H9 (cell line): ENCODE data around the gene NAP1L1. TPM values are rescaled to one million over a fixed set of nuclear protein-coding genes. Genes with fewer than 3 reads are reported as not detected.

Experiments
- DNase-seq: peaks from one replicate; pipeline ENCODE4 v3.0.0-alpha.2; 2017
- H2AFZ ChIP-seq: one replicate; pipeline ENCODE4 v1.6.1; 2013; ENCODE audit warnings: mild to moderate bottlenecking, low read length, control low read depth, moderate library complexity
- H2AK5ac ChIP-seq: 2 replicates; pipeline ENCODE4 v1.6.1; 2013; ENCODE audit warnings: low read length, control low read depth, mixed read lengths; ENCODE audit not compliant: insufficient read length
- H2BK120ac ChIP-seq: one replicate; pipeline ENCODE4 v1.6.1; 2013; ENCODE audit warnings: low read depth, mild to moderate bottlenecking, low read length, control low read depth, inconsistent platforms; ENCODE audit not compliant: poor library complexity, severe bottlenecking
- H2BK12ac ChIP-seq: 2 replicates; pipeline ENCODE4 v1.6.1; 2013; ENCODE audit warnings: low read length, control low read depth, mixed read lengths, low read depth; ENCODE audit not compliant: insufficient read length
- H2BK15ac ChIP-seq: 2 replicates; pipeline ENCODE4 v1.6.1; 2013; ENCODE audit warnings: low read depth, low read length, control low read depth
- H2BK20ac ChIP-seq: one replicate; pipeline ENCODE4 v1.6.1; 2013; ENCODE audit warnings: low read depth, mild to moderate bottlenecking, low read length, control low read depth, inconsistent platforms; ENCODE audit not compliant: poor library complexity, severe bottlenecking
- H2BK5ac ChIP-seq: 2 replicates; pipeline ENCODE4 v1.6.1; 2013; ENCODE audit warnings: low read length, control low read depth, mixed read lengths; ENCODE audit not compliant: insufficient read length
- H3K14ac ChIP-seq: 2 replicates; pipeline ENCODE4 v1.6.1; 2013; ENCODE audit warnings: low read length, control low read depth; ENCODE audit not compliant: insufficient read depth
- H3K18ac ChIP-seq: 2 replicates; pipeline ENCODE4 v1.6.1; 2013; ENCODE audit warnings: low read depth, mild to moderate bottlenecking, mixed read lengths, low read length, control low read depth; ENCODE audit not compliant: insufficient read length
- H3K23ac ChIP-seq: 2 replicates; pipeline ENCODE4 v1.6.1; 2013; ENCODE audit warnings: low read length, control low read depth, mixed read lengths, low read depth; ENCODE audit not compliant: insufficient read length
- H3K23me2 ChIP-seq: 2 replicates; pipeline ENCODE4 v1.6.1; 2013; ENCODE audit warnings: low read depth, mild to moderate bottlenecking, mixed read lengths, low read length, control low read depth; ENCODE audit not compliant: insufficient read length, poor library complexity, severe bottlenecking
- H3K27ac ChIP-seq: 2 replicates; pipeline ENCODE4 v1.5.1; 2013; ENCODE audit warnings: low read length, control low read depth, mixed read lengths, low read depth; ENCODE audit not compliant: insufficient read length
- H3K27me3 ChIP-seq: 2 replicates; pipeline ENCODE4 v1.6.1; 2013; ENCODE audit warnings: low read length, control low read depth, inconsistent platforms; ENCODE audit not compliant: insufficient read depth
- H3K4ac ChIP-seq: 2 replicates; pipeline ENCODE4 v1.6.1; 2013; ENCODE audit warnings: low read depth, mild to moderate bottlenecking, control low read depth, inconsistent platforms, low read length, moderate library complexity
- H3K4me1 ChIP-seq: 2 replicates; pipeline ENCODE4 v1.6.1; 2013; ENCODE audit warnings: low read length, control low read depth, inconsistent platforms; ENCODE audit not compliant: insufficient read depth
- H3K4me2 ChIP-seq: 2 replicates; pipeline ENCODE4 v1.6.1; 2013; ENCODE audit warnings: low read length, control low read depth, mixed read lengths; ENCODE audit not compliant: insufficient read length, insufficient read depth
- H3K56ac ChIP-seq: 2 replicates; pipeline ENCODE4 v1.6.1; 2013; ENCODE audit warnings: low read depth, mild to moderate bottlenecking, mixed read lengths, low read length, control low read depth; ENCODE audit not compliant: insufficient read length
- H3K79me1 ChIP-seq: 2 replicates; pipeline ENCODE4 v1.6.1; 2013; ENCODE audit warnings: low read depth, mild to moderate bottlenecking, moderate library complexity, low read length, control low read depth, inconsistent platforms; ENCODE audit not compliant: insufficient read depth, poor library complexity, severe bottlenecking
- H3K79me2 ChIP-seq: 2 replicates; pipeline ENCODE4 v1.6.1; 2013; ENCODE audit warnings: low read length, control low read depth, inconsistent platforms; ENCODE audit not compliant: insufficient read depth
- H3K9ac ChIP-seq: 2 replicates; pipeline ENCODE4 v1.6.1; 2013; ENCODE audit warnings: low read length, control low read depth, mixed read lengths; ENCODE audit not compliant: insufficient read length; ENCODE audit errors: extremely low read depth
- H3K9me3 ChIP-seq: one replicate; pipeline ENCODE4 v1.6.1; 2013; ENCODE audit warnings: low read depth, low read length, inconsistent platforms; ENCODE audit not compliant: control insufficient read depth
- H3T11ph ChIP-seq: one replicate; pipeline ENCODE4 v1.6.1; 2013; ENCODE audit warnings: mild to moderate bottlenecking, low read length, control low read depth, inconsistent platforms
- H4K20me1 ChIP-seq: one replicate; pipeline ENCODE4 v1.6.1; 2013; ENCODE audit not compliant: control insufficient read depth, insufficient read length, insufficient read depth
- H4K5ac ChIP-seq: 2 replicates; pipeline ENCODE4 v1.6.1; 2013; ENCODE audit warnings: low read depth, mild to moderate bottlenecking, mixed read lengths, low read length, control low read depth; ENCODE audit not compliant: insufficient read length
- H4K8ac ChIP-seq: replicated peaks from 2 replicates; pipeline ENCODE4 v1.6.1; 2013; ENCODE audit warnings: low read length, control low read depth, mixed read lengths, low read depth; ENCODE audit not compliant: insufficient read length
- H4K91ac ChIP-seq: 2 replicates; pipeline ENCODE4 v1.6.1; 2013; ENCODE audit warnings: low read depth, mild to moderate bottlenecking, moderate library complexity, mixed read lengths, low read length, control low read depth; ENCODE audit not compliant: insufficient read length
- H3K27ac Mint-ChIP-seq, 3 experiments: 2 replicates in 2 of 3; 3 replicates in 1 of 3; pipeline ENCODE4 v1.8.0; 2020 to 2021; ENCODE audit warnings: mixed read lengths in 3 of 3, mild to moderate bottlenecking in 1 of 3, moderate library complexity in 1 of 3
- H3K27me3 Mint-ChIP-seq: 2 replicates; pipeline ENCODE4 v1.8.0; 2021; ENCODE audit warnings: low read depth, mild to moderate bottlenecking, moderate library complexity, mixed read lengths
- H3K36me3 Mint-ChIP-seq, 3 experiments: 2 replicates in 2 of 3; 3 replicates in 1 of 3; pipeline ENCODE4 v1.8.0; 2020 to 2021; ENCODE audit warnings: low read depth in 3 of 3, mixed read lengths in 3 of 3; ENCODE audit not compliant: insufficient read depth in 1 of 3
- H3K4me1 Mint-ChIP-seq, 2 experiments: 2 replicates each; pipeline ENCODE4 v1.8.0; 2020; ENCODE audit warnings: mixed read lengths in 2 of 2
- H3K4me3 Mint-ChIP-seq, 2 experiments: 2 replicates in 1 of 2; 3 replicates in 1 of 2; pipeline ENCODE4 v1.8.0; 2020 to 2021; ENCODE audit warnings: mild to moderate bottlenecking in 2 of 2, mixed read lengths in 2 of 2, moderate library complexity in 1 of 2
- H3K9me3 Mint-ChIP-seq, 2 experiments: 2 replicates in 1 of 2; 3 replicates in 1 of 2; pipeline ENCODE4 v1.8.0; 2020; ENCODE audit warnings: mild to moderate bottlenecking in 2 of 2, mixed read lengths in 2 of 2, moderate library complexity in 1 of 2
- WGBS: extraction: QIAGEN DNeasy Blood & Tissue Kit; methylation state at CpG from one replicate; pipeline ENCODE4 v1.1.7; 2013; ENCODE audit warnings: missing lambda C conversion rate, low lambda C conversion rate, mixed read lengths; ENCODE audit not compliant: insufficient read length; ENCODE audit errors: extremely low coverage; 5-methylcytosine and 5-hydroxymethylcytosine counted together
- total RNA-seq: library from RNA; stranded (reverse); gene quantifications from 2 replicates; pipeline ENCODE4 v1.2.1, GENCODE V29; 2021
- TF ChIP-seq, protein P1 (sequence below): fragments of 200-600 bp; sonication (generic); conservative IDR thresholded peaks from 3 replicates; pipeline ENCODE4 v1.8.0; 2021; ENCODE audit warnings: antibody characterized with exemption, mild to moderate bottlenecking

The NAP1L1 gene
- total RNA-seq, 1 experiment from 2014 or later, result 1,012 TPM

GRCh38 chr12:76094754-76095153, 10.3 kb upstream of the NAP1L1 start:
- H2BK12ac ChIP-seq, result no peak overlapping the region
- H3T11ph ChIP-seq, result no peak overlapping the region

More at GRCh38 chr12:76094754-76095153, 10.3 kb upstream of the NAP1L1 start:
- H2BK20ac ChIP-seq, result no peak overlapping the region
- H3K79me1 ChIP-seq, result no peaks in the 10 kb centered on the region
- no peak overlapping the region for H3K9ac ChIP-seq
- no peak for DNase-seq
- H3K14ac ChIP-seq, result no peak overlapping the region
- no peak overlapping the region for H3K4ac ChIP-seq
- WGBS, result no CpG with 5 or more reads among the region's 3 CpGs
- no peaks in the 10 kb centered on the region for H3K4me1 ChIP-seq
- no peak overlapping the region for H2BK15ac ChIP-seq
- no peak overlapping the region for H2AFZ ChIP-seq
- no peak overlapping the region for H3K18ac ChIP-seq
- no peaks in the 10 kb centered on the region for H3K9me3 ChIP-seq
- H2BK5ac ChIP-seq, result no peak overlapping the region
- no peaks in the 10 kb centered on the region for H3K27me3 Mint-ChIP-seq
- H3K4me2 ChIP-seq, result no peak overlapping the region
- H2BK120ac ChIP-seq, result no peak overlapping the region
- peaks cover 9 to 10% of the 10 kb centered on the region in 2 experiments for H3K4me1 Mint-ChIP-seq
- TF ChIP-seq, protein P1, sequence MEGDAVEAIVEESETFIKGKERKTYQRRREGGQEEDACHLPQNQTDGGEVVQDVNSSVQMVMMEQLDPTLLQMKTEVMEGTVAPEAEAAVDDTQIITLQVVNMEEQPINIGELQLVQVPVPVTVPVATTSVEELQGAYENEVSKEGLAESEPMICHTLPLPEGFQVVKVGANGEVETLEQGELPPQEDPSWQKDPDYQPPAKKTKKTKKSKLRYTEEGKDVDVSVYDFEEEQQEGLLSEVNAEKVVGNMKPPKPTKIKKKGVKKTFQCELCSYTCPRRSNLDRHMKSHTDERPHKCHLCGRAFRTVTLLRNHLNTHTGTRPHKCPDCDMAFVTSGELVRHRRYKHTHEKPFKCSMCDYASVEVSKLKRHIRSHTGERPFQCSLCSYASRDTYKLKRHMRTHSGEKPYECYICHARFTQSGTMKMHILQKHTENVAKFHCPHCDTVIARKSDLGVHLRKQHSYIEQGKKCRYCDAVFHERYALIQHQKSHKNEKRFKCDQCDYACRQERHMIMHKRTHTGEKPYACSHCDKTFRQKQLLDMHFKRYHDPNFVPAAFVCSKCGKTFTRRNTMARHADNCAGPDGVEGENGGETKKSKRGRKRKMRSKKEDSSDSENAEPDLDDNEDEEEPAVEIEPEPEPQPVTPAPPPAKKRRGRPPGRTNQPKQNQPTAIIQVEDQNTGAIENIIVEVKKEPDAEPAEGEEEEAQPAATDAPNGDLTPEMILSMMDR, result peak; percentile 34; the same call in 1 of the 3 replicates
- H3K23me2 ChIP-seq, result no peaks in the 10 kb centered on the region
- H3K79me2 ChIP-seq, result no peaks in the 10 kb centered on the region
- no peak overlapping the region for H3K27ac ChIP-seq
- H4K5ac ChIP-seq, result no peak overlapping the region
- H4K8ac ChIP-seq, result no peak overlapping the region
- no peaks in the 10 kb centered on the region for H3K36me3 Mint-ChIP-seq
- H3K56ac ChIP-seq, result no peak overlapping the region
- H4K20me1 ChIP-seq, result no peaks in the 10 kb centered on the region
- H3K23ac ChIP-seq, result no peak overlapping the region
- H3K4me3 Mint-ChIP-seq, result no peak overlapping the region
- H4K91ac ChIP-seq, result no peak overlapping the region
- H3K27ac Mint-ChIP-seq, result no peak overlapping the region
- H3K9me3 Mint-ChIP-seq, result no peaks in the 10 kb centered on the region
- H3K27me3 ChIP-seq, result no peaks in the 10 kb centered on the region
- no peak overlapping the region for H2AK5ac ChIP-seq
